SK-N-SH (cell line): Measurements from ENCODE around the gene GCDH. TPM values are rescaled to one million over a fixed set of nuclear protein-coding genes. Genes with fewer than 3 reads are reported as not detected.
A peak's percentile ranks its signal among the peaks of the same experiment; 100 is the strongest.

Source experiments
- CTCF ChIA-PET: fragments of 300-600, 350-600 bp; formaldehyde crosslinking; extraction: SDS; loops from one replicate; lab custom pipeline; 2021; lab: Yijun Ruan, JAX
- POLR2A ChIA-PET: fragments of 350-600 bp; sonication (Branson Sonifier 250); formaldehyde crosslinking; extraction: SDS; loops from one replicate; lab custom pipeline; 2020; ENCODE audit warnings: antibody characterized with exemption, inconsistent platforms; lab: Yijun Ruan, JAX
- DNase-seq: peaks from one replicate; pipeline ENCODE4 v3.0.0; 2012
- H2AFZ ChIP-seq: fragments of 200-600 bp; sonication (generic); 2 replicates; pipeline ENCODE4 v1.8.1; 2016; ENCODE audit warnings: antibody characterized with exemption, mild to moderate bottlenecking, low read depth
- H3F3A ChIP-seq: fragments of 200-600 bp; sonication (generic); replicated peaks from 2 replicates; pipeline ENCODE3; 2016; ENCODE audit warnings: antibody characterized with exemption, mild to moderate bottlenecking; ENCODE audit not compliant: insufficient read depth
- H3K27ac ChIP-seq, 2 experiments: fragments of 200-500 bp in 1 of 2; fragments of 200-600 bp in 1 of 2; sonication (Bioruptor generic) in 1 of 2; sonication (generic), shearing (Covaris generic) in 1 of 2; 2 replicates each; pipeline versions ENCODE4 v1.5.1 to v1.6.1; 2014 to 2016; ENCODE audit warnings: low read depth in 2 of 2, inconsistent platforms in 1 of 2, low read length in 1 of 2, mild to moderate bottlenecking in 1 of 2, mixed read lengths in 1 of 2
- H3K27me3 ChIP-seq: fragments of 200-600 bp; sonication (generic), shearing (Covaris generic); 2 replicates; pipeline ENCODE4 v1.6.1; 2016; ENCODE audit warnings: mixed run types; ENCODE audit not compliant: insufficient read depth
- H3K36me3 ChIP-seq, 2 experiments: fragments of 200-500 bp in 1 of 2; fragments of 200-600 bp in 1 of 2; sonication (Bioruptor generic) in 1 of 2; sonication (generic) in 1 of 2; replicated peaks in 1 of 2; 2 replicates each; pipeline versions ENCODE3 to v1.5.1; 2014 to 2016; ENCODE audit warnings: low read length in 1 of 2, mild to moderate bottlenecking in 1 of 2; ENCODE audit not compliant: insufficient read depth in 2 of 2, control insufficient read depth in 1 of 2
- H3K4me1 ChIP-seq, 2 experiments: fragments of 200-500 bp in 1 of 2; fragments of 200-600 bp in 1 of 2; sonication (Bioruptor generic) in 1 of 2; sonication (generic), shearing (Covaris generic) in 1 of 2; 2 replicates each; pipeline versions ENCODE4 v1.5.1 to v1.6.1; 2014 to 2016; ENCODE audit warnings: low read depth in 1 of 2, low read length in 1 of 2, mixed run types in 1 of 2; ENCODE audit not compliant: insufficient read depth in 2 of 2, control insufficient read depth in 1 of 2
- H3K4me2 ChIP-seq: fragments of 200-600 bp; sonication (generic), shearing (Covaris generic); 2 replicates; pipeline ENCODE4 v1.6.1; 2017; ENCODE audit warnings: mixed run types
- H3K4me3 ChIP-seq, 2 experiments: fragments of 200-500 bp in 1 of 2; fragments of 200-600 bp in 1 of 2; sonication (Bioruptor generic) in 1 of 2; sonication (generic), shearing (Covaris generic) in 1 of 2; 2 replicates each; pipeline versions ENCODE4 v1.5.1 to v1.8.1; 2014 to 2016; ENCODE audit warnings: low read depth in 2 of 2, inconsistent platforms in 1 of 2, low read length in 1 of 2, mild to moderate bottlenecking in 1 of 2, mixed read lengths in 1 of 2, moderate library complexity in 1 of 2
- H3K79me2 ChIP-seq: fragments of 200-600 bp; sonication (generic); 2 replicates; pipeline ENCODE4 v1.8.1; 2017; ENCODE audit warnings: mild to moderate bottlenecking; ENCODE audit not compliant: insufficient read depth
- H3K9ac ChIP-seq: fragments of 200-600 bp; sonication (generic); 2 replicates; pipeline ENCODE4 v1.6.1; 2017; ENCODE audit warnings: mixed run types
- H3K9me2 ChIP-seq: fragments of 200-600 bp; sonication (generic); 2 replicates; pipeline ENCODE4 v1.6.1; 2017; ENCODE audit warnings: mixed run types
- H3K9me3 ChIP-seq: fragments of 200-600 bp; sonication (generic); 2 replicates; pipeline ENCODE4 v1.6.1; 2017; ENCODE audit warnings: mixed run types, mild to moderate bottlenecking, moderate library complexity
- H4K20me1 ChIP-seq: fragments of 200-600 bp; sonication (generic); 2 replicates; pipeline ENCODE4 v1.6.1; 2017; ENCODE audit warnings: mild to moderate bottlenecking, mixed run types; ENCODE audit not compliant: insufficient read depth
- FOSL2 ChIP-seq: IDR thresholded peaks from 2 replicates; pipeline ENCODE4 v1.4.0; 2012; ENCODE audit warnings: low read depth, mild to moderate bottlenecking, moderate library complexity, borderline replicate concordance
- IRF3 ChIP-seq: fragments of 150-350 bp; IDR thresholded peaks from 2 replicates; pipeline ENCODE4 v1.6.1; 2016; ENCODE audit warnings: mild to moderate bottlenecking, low read depth, low read length
- JUND ChIP-seq: IDR thresholded peaks from 2 replicates; pipeline ENCODE4 v1.4.0; 2012
- MEF2A ChIP-seq: IDR thresholded peaks from 2 replicates; pipeline ENCODE4 v1.4.0; 2012; ENCODE audit warnings: low read depth, borderline replicate concordance
- NFIC ChIP-seq: IDR thresholded peaks from 2 replicates; pipeline ENCODE4 v1.4.0; 2012; ENCODE audit warnings: borderline replicate concordance
- PBX3 ChIP-seq: IDR thresholded peaks from 2 replicates; pipeline ENCODE4; 2012
- RFX5 ChIP-seq: IDR thresholded peaks from 2 replicates; pipeline ENCODE4 v1.6.1; 2012; ENCODE audit warnings: mild to moderate bottlenecking, improper control_type of control experiment, low read length
- RXRA ChIP-seq: IDR thresholded peaks from 2 replicates; pipeline ENCODE4 v1.4.0; 2012; ENCODE audit warnings: low read depth, mild to moderate bottlenecking, borderline replicate concordance
- SMC3 ChIP-seq: IDR thresholded peaks from 2 replicates; pipeline ENCODE4 v1.6.1; 2012; ENCODE audit warnings: low read depth, low read length, improper control_type of control experiment
- ZBTB33 ChIP-seq: IDR thresholded peaks from 2 replicates; pipeline ENCODE4 v1.4.0; 2012; ENCODE audit warnings: low read depth, borderline replicate concordance
- WGBS: methylation state at CpG from one replicate; pipeline ENCODE4 v1.1.6; 2017; ENCODE audit warnings: low lambda C conversion rate; 5-methylcytosine and 5-hydroxymethylcytosine counted together
- polyA plus RNA-seq, 3 experiments: library from polyadenylated mRNA; depleted of rRNA; stranded (reverse); fragments of >200 nt; gene quantifications; 2 replicates each; pipeline ENCODE4 v1.2.3, GENCODE V29; 2012
- TF ChIP-seq, protein P1 (sequence below): IDR thresholded peaks from 2 replicates; pipeline ENCODE4 v1.4.0; 2012; ENCODE audit warnings: low read depth

The GCDH gene
- polyA plus RNA-seq, 1 of the 3 experiments (the other 2 are of a cell fraction), result 29.4 TPM

DNA sequence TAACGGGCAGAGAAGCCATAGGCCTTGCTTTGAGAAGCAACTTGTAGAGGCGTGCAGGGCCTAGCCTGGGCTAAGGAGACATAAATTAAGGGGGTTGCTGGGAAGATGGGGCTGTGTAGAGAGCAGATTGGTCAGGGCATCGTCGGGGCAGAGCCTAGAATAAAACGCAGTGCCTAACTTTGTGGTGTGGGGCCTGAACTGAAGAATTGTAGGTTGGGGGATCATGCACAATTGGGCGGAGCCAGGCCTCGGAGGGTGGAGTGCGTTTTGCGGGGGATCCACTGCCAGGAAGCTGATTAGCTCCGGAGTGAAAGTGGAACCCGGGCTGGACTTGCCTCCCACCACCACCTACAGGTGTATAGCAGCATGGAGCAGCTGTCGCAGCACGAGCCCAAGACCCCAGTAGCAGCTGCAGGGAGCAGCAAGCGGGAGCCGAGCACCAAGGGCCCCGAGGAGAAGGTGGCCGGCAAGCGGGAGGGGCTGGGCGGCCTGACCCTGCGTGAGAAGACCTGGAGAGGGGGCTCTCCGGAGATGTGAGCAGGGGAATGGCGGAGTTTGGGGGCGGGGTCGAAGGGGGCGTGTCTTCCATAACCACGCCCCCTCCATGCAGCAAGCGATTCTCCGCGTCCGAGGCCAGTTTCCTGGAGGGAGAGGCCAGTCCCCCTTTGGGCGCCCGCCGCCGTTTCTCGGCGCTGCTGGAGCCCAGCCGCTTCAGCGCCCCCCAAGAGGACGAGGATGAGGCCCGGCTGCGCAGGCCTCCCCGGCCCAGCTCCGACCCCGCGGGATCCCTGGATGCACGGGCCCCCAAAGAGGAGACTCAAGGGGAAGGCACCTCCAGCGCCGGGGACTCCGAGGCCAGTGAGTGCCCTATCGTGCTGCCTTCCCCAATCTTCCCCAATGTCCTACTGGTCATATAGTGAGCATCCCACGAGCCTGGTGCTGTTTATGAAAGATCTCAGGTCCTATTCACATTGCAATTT, 23.6 kb upstream of the GCDH start:
- H3K9me2 ChIP-seq, result no peaks in the 10 kb centered on the region
- no peak overlapping the region for H2AFZ ChIP-seq
- peaks cover 8% of the 10 kb centered on the region for H3F3A ChIP-seq
- POLR2A ChIA-PET, result no interaction called here
- H3K36me3 ChIP-seq, result no peaks in the 10 kb centered on the region
- CTCF ChIA-PET, result interaction anchor here (0.5 to 1.1 kb wide), 2 partner anchors 17 to 191 kb away, joined by 3 read pairs; no protein-coding TSS in a partner anchor
- H3K9ac ChIP-seq, result no peak overlapping the region
- H3K9me3 ChIP-seq, result no peaks in the 10 kb centered on the region
- H4K20me1 ChIP-seq, result no peaks in the 10 kb centered on the region
- no peak for TF ChIP-seq NFIC
- no peak for TF ChIP-seq MEF2A
- 90% methylated on average over 36 of the region's 51 CpGs for WGBS
- H3K27ac ChIP-seq, result no peak overlapping the region
- H3K4me2 ChIP-seq, result no peak overlapping the region
- H3K79me2 ChIP-seq, result no peaks in the 10 kb centered on the region
- peak; percentile 84 for DNase-seq
- no peak overlapping the region for H3K4me3 ChIP-seq
- H3K4me1 ChIP-seq, result no peaks in the 10 kb centered on the region
- no peaks in the 10 kb centered on the region for H3K27me3 ChIP-seq

GRCh38 chr19:12868540-12869112, 22.3 kb upstream of the GCDH start:
- 93% methylated on average over 9 of the region's 10 CpGs for WGBS
- ChIA-PET POLR2A (no interaction called here), CTCF (interaction anchor here (10.3 kb wide), 1 partner anchor 21 kb away, joined by 62 read pairs; no protein-coding TSS in a partner anchor)
- Histone ChIP-seq H3K27me3 (no peaks in the 10 kb centered on the region), H3K9me2 (no peaks in the 10 kb centered on the region), H3K27ac (no peak overlapping the region), H2AFZ (no peak overlapping the region), H3K9ac (no peak overlapping the region), H4K20me1 (no peaks in the 10 kb centered on the region), H3K79me2 (no peaks in the 10 kb centered on the region), H3K9me3 (no peaks in the 10 kb centered on the region), H3F3A (peaks cover 5% of the 10 kb centered on the region), H3K4me2 (no peak overlapping the region), H3K4me3 (no peak overlapping the region), H3K36me3 (no peaks in the 10 kb centered on the region), H3K4me1 (no peaks in the 10 kb centered on the region)
- no peak for TF ChIP-seq IRF3
- no peak for TF ChIP-seq RXRA
- peak; percentile 79 for TF ChIP-seq PBX3
- TF ChIP-seq SMC3, result no peak
- no peak for TF ChIP-seq RFX5
- TF ChIP-seq FOSL2, result no peak
- no peak for TF ChIP-seq JUND
- TF ChIP-seq, protein P1, sequence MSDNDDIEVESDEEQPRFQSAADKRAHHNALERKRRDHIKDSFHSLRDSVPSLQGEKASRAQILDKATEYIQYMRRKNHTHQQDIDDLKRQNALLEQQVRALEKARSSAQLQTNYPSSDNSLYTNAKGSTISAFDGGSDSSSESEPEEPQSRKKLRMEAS, result no peak
- no peak for TF ChIP-seq ZBTB33
- peak; percentile 63 for DNase-seq
